GM23338 (cell line): Measurements from ENCODE around the gene APOL1. TPM values are rescaled to one million over a fixed set of nuclear protein-coding genes. Genes with fewer than 3 reads are reported as not detected.

ENCODE experiments used
- ATAC-seq: fragments of 200-7000 bp; cut with Tn5 transposase; 3 replicates; pipeline ENCODE4 v1.9.1; 2020
- DNase-seq: peaks from one replicate; pipeline ENCODE4 v3.0.0-alpha.2; 2015; ENCODE audit warnings: low spot score
- H2AFZ ChIP-seq: fragments of 200-600 bp; sonication (generic); 2 replicates; pipeline ENCODE4 v1.8.0; 2016; ENCODE audit warnings: antibody characterized with exemption, mild to moderate bottlenecking, moderate library complexity
- H3F3A ChIP-seq: fragments of 200-600 bp; sonication (generic); replicated peaks from 2 replicates; pipeline ENCODE4 v1.8.0; 2017; ENCODE audit warnings: antibody characterized with exemption, mixed run types, low read depth
- H3K27ac ChIP-seq: fragments of 200-600 bp; sonication (generic); 2 replicates; pipeline ENCODE4 v1.6.1; 2016; ENCODE audit warnings: low read depth
- H3K27me3 ChIP-seq: fragments of 200-600 bp; sonication (generic); 2 replicates; pipeline ENCODE4 v1.8.0; 2016; ENCODE audit warnings: mild to moderate bottlenecking, mixed run types, moderate library complexity; ENCODE audit not compliant: insufficient read depth
- H3K36me3 ChIP-seq: fragments of 200-600 bp; sonication (generic); 2 replicates; pipeline ENCODE4 v1.8.0; 2016; ENCODE audit warnings: mild to moderate bottlenecking; ENCODE audit not compliant: insufficient read depth
- H3K4me1 ChIP-seq: fragments of 200-600 bp; sonication (generic); 2 replicates; pipeline ENCODE4 v1.8.0; 2016; ENCODE audit warnings: mild to moderate bottlenecking, moderate library complexity; ENCODE audit not compliant: insufficient read depth
- H3K4me2 ChIP-seq: fragments of 200-600 bp; sonication (generic); 2 replicates; pipeline ENCODE4 v1.7.1; 2017; ENCODE audit warnings: mixed run types
- H3K4me3 ChIP-seq: fragments of 200-600 bp; sonication (generic); 2 replicates; pipeline ENCODE4 v1.6.1; 2016; ENCODE audit warnings: mixed run types
- H3K79me2 ChIP-seq: fragments of 200-600 bp; sonication (generic); replicated peaks from 2 replicates; pipeline ENCODE4 v1.8.0; 2017; ENCODE audit warnings: mild to moderate bottlenecking; ENCODE audit not compliant: insufficient read depth
- H3K9me2 ChIP-seq: fragments of 200-600 bp; sonication (generic); 2 replicates; pipeline ENCODE4 v1.8.0; 2017; ENCODE audit not compliant: insufficient read depth
- H4K20me1 ChIP-seq: fragments of 200-600 bp; sonication (generic); replicated peaks from 2 replicates; pipeline ENCODE4 v1.8.0; 2017; ENCODE audit warnings: mild to moderate bottlenecking; ENCODE audit not compliant: insufficient read depth
- H3K27ac Mint-ChIP-seq: 2 replicates; pipeline ENCODE4 v1.8.0; 2020; ENCODE audit warnings: inconsistent platforms, mild to moderate bottlenecking, moderate library complexity, mixed read lengths
- H3K27me3 Mint-ChIP-seq: 3 replicates; pipeline ENCODE4 v1.8.0; 2022; ENCODE audit warnings: low read depth, mild to moderate bottlenecking, moderate library complexity, mixed read lengths, inconsistent platforms; ENCODE audit not compliant: insufficient read depth, poor library complexity
- H3K36me3 Mint-ChIP-seq: 3 replicates; pipeline ENCODE4 v1.8.0; 2021; ENCODE audit warnings: low read depth, mild to moderate bottlenecking, inconsistent platforms, moderate library complexity, mixed read lengths
- H3K4me1 Mint-ChIP-seq: 3 replicates; pipeline ENCODE4 v1.8.0; 2020; ENCODE audit warnings: mild to moderate bottlenecking, inconsistent platforms, mixed read lengths
- H3K4me3 Mint-ChIP-seq: 3 replicates; pipeline ENCODE4 v1.8.0; 2021; ENCODE audit warnings: moderate library complexity, mild to moderate bottlenecking, inconsistent platforms, mixed read lengths
- H3K9me3 Mint-ChIP-seq: 3 replicates; pipeline ENCODE4 v1.8.0; 2020; ENCODE audit warnings: moderate library complexity, mild to moderate bottlenecking, inconsistent platforms, mixed read lengths
- CREB1 ChIP-seq: fragments of 250-450 bp; sonication (Bioruptor Pico); IDR thresholded peaks from 2 replicates; pipeline ENCODE4 v1.5.0; 2020; ENCODE audit warnings: low read depth, mild to moderate bottlenecking, moderate library complexity
- CTCF ChIP-seq, 2 experiments: fragments of 200-600 bp in 1 of 2; sonication (generic) in 1 of 2; conservative IDR thresholded peaks; 2 replicates each; pipeline versions ENCODE4 v1.5.1 to v1.6.1; 2016 to 2017; ENCODE audit warnings: antibody characterized with exemption in 2 of 2, low read depth in 2 of 2, mild to moderate bottlenecking in 2 of 2, moderate library complexity in 1 of 2
- ETS1 ChIP-seq: IDR thresholded peaks from 2 replicates; pipeline ENCODE4 v1.6.1; 2016; ENCODE audit warnings: antibody characterized with exemption
- EZH2 ChIP-seq: fragments of 200-600 bp; sonication (generic); IDR thresholded peaks from one replicate; pipeline ENCODE4 v1.8.0; 2017; ENCODE audit warnings: antibody characterized with exemption, mild to moderate bottlenecking, low read depth; ENCODE audit not compliant: unreplicated experiment
- EZH2phosphoT487 ChIP-seq: fragments of 200-600 bp; sonication (generic); IDR thresholded peaks from one replicate; pipeline ENCODE4 v1.8.1; 2018; ENCODE audit warnings: antibody characterized with exemption; ENCODE audit not compliant: unreplicated experiment
- JUNB ChIP-seq: IDR thresholded peaks from one replicate; pipeline ENCODE4 v1.6.1; 2016; ENCODE audit warnings: antibody characterized with exemption; ENCODE audit not compliant: unreplicated experiment
- NANOG ChIP-seq: IDR thresholded peaks from 2 replicates; pipeline ENCODE4 v1.6.1; 2016; ENCODE audit warnings: antibody characterized with exemption, borderline replicate concordance
- POLR2AphosphoS5 ChIP-seq: IDR thresholded peaks from 2 replicates; pipeline ENCODE4 v1.6.1; 2016; ENCODE audit warnings: antibody characterized with exemption, low read depth
- REST ChIP-seq: IDR thresholded peaks from one replicate; pipeline ENCODE4 v1.6.1; 2018; ENCODE audit warnings: antibody characterized with exemption; ENCODE audit not compliant: unreplicated experiment
- STAT1 ChIP-seq: IDR thresholded peaks from one replicate; pipeline ENCODE4 v1.6.1; 2016; ENCODE audit warnings: antibody characterized with exemption; ENCODE audit not compliant: unreplicated experiment
- ZNF114 ChIP-seq: fragments of 250-450 bp; sonication (Bioruptor Pico); IDR thresholded peaks from 2 replicates; pipeline ENCODE4 v1.5.0; 2020; ENCODE audit warnings: mild to moderate bottlenecking, moderate library complexity
- ZNF331 ChIP-seq: fragments of 250-450 bp; sonication (Bioruptor Pico); IDR thresholded peaks from 2 replicates; pipeline ENCODE4 v1.5.0; 2020; ENCODE audit warnings: low read depth, mild to moderate bottlenecking, moderate library complexity
- polyA plus RNA-seq: library from polyadenylated mRNA; unstranded; fragments of >200 nt; fragmentation: Nextera tagmentation; extraction: Ambion mirVana; gene quantifications from 2 replicates; pipeline ENCODE4 v1.2.1, GENCODE V29; 2016
- total RNA-seq: library from RNA; depleted of rRNA; stranded (reverse); fragments of >200 nt; shearing (Covaris generic); gene quantifications from 2 replicates; pipeline ENCODE4 v1.2.3, GENCODE V29; 2014
- TF ChIP-seq, protein P1 (sequence below): fragments of 250-450 bp; sonication (Bioruptor Pico); IDR thresholded peaks from 2 replicates; pipeline ENCODE4 v1.5.0; 2020; ENCODE audit warnings: mild to moderate bottlenecking, moderate library complexity

Gene APOL1
- total and polyA plus RNA-seq, 2 experiments from 2014 or later = 0.11 TPM; not detected in 1

GRCh38 chr22:36257948-36258670 is 5.2 kb downstream of the APOL1 start:
- TF ChIP-seq ZNF114 (CRISPR knock-in tag) = no peak
- TF ChIP-seq EZH2 = no peak
- no peak for TF ChIP-seq CREB1 (CRISPR knock-in tag)
- TF ChIP-seq POLR2AphosphoS5 = no peak
- TF ChIP-seq JUNB = no peak
- TF ChIP-seq STAT1 = no peak
- no peak for TF ChIP-seq ZNF331 (CRISPR knock-in tag)
- TF ChIP-seq ETS1 = no peak
- no peak for TF ChIP-seq REST
- no peak for TF ChIP-seq CTCF (conservative IDR thresholded peaks at IDR 0.05; ENCODE audit: low read depth in 2 of 2)
- TF ChIP-seq EZH2phosphoT487 = no peak
- no peak for TF ChIP-seq NANOG
- TF ChIP-seq, protein P1, sequence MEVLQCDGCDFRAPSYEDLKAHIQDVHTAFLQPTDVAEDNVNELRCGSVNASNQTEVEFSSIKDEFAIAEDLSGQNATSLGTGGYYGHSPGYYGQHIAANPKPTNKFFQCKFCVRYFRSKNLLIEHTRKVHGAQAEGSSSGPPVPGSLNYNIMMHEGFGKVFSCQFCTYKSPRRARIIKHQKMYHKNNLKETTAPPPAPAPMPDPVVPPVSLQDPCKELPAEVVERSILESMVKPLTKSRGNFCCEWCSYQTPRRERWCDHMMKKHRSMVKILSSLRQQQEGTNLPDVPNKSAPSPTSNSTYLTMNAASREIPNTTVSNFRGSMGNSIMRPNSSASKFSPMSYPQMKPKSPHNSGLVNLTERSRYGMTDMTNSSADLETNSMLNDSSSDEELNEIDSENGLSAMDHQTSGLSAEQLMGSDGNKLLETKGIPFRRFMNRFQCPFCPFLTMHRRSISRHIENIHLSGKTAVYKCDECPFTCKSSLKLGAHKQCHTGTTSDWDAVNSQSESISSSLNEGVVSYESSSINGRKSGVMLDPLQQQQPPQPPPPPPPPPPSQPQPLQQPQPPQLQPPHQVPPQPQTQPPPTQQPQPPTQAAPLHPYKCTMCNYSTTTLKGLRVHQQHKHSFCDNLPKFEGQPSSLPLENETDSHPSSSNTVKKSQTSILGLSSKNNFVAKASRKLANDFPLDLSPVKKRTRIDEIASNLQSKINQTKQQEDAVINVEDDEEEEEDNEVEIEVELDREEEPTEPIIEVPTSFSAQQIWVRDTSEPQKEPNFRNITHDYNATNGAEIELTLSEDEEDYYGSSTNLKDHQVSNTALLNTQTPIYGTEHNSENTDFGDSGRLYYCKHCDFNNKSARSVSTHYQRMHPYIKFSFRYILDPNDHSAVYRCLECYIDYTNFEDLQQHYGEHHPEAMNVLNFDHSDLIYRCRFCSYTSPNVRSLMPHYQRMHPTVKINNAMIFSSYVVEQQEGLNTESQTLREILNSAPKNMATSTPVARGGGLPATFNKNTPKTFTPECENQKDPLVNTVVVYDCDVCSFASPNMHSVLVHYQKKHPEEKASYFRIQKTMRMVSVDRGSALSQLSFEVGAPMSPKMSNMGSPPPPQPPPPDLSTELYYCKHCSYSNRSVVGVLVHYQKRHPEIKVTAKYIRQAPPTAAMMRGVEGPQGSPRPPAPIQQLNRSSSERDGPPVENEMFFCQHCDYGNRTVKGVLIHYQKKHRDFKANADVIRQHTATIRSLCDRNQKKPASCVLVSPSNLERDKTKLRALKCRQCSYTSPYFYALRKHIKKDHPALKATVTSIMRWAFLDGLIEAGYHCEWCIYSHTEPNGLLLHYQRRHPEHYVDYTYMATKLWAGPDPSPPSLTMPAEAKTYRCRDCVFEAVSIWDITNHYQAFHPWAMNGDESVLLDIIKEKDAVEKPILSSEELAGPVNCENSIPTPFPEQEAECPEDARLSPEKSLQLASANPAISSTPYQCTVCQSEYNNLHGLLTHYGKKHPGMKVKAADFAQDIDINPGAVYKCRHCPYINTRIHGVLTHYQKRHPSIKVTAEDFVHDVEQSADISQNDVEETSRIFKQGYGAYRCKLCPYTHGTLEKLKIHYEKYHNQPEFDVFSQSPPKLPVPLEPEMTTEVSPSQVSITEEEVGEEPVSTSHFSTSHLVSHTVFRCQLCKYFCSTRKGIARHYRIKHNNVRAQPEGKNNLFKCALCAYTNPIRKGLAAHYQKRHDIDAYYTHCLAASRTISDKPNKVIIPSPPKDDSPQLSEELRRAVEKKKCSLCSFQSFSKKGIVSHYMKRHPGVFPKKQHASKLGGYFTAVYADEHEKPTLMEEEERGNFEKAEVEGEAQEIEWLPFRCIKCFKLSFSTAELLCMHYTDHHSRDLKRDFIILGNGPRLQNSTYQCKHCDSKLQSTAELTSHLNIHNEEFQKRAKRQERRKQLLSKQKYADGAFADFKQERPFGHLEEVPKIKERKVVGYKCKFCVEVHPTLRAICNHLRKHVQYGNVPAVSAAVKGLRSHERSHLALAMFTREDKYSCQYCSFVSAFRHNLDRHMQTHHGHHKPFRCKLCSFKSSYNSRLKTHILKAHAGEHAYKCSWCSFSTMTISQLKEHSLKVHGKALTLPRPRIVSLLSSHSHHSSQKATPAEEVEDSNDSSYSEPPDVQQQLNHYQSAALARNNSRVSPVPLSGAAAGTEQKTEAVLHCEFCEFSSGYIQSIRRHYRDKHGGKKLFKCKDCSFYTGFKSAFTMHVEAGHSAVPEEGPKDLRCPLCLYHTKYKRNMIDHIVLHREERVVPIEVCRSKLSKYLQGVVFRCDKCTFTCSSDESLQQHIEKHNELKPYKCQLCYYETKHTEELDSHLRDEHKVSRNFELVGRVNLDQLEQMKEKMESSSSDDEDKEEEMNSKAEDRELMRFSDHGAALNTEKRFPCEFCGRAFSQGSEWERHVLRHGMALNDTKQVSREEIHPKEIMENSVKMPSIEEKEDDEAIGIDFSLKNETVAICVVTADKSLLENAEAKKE = no peak
- no peaks in the 10 kb centered on the region for H3K9me2 ChIP-seq
- peak overlapping the region; percentile 68 for H3K4me2 ChIP-seq
- H2AFZ ChIP-seq = peak overlapping the region; percentile 72
- H3K27me3 ChIP-seq = no peaks in the 10 kb centered on the region
- ATAC-seq = no peak
- H3K4me1 ChIP-seq = peaks cover 21% of the 10 kb centered on the region
- Mint-ChIP-seq H3K9me3 (no peaks in the 10 kb centered on the region; the same call in 2 of the 3 replicates), H3K27ac (peak overlapping the region; percentile 96), H3K4me3 (peak overlapping the region; percentile 16; the same call in 2 of the 3 replicates), H3K36me3 (no peaks in the 10 kb centered on the region), H3K4me1 (peaks cover 26% of the 10 kb centered on the region), H3K27me3 (peaks cover 12% of the 10 kb centered on the region)
- H3F3A ChIP-seq = no peaks in the 10 kb centered on the region
- no peaks in the 10 kb centered on the region for H4K20me1 ChIP-seq
- no peaks in the 10 kb centered on the region for H3K36me3 ChIP-seq
- H3K4me3 ChIP-seq = no peak overlapping the region
- DNase-seq = no peak
- H3K27ac ChIP-seq = peak overlapping the region; percentile 67; the same call in 1 of the 2 replicates
- no peaks in the 10 kb centered on the region for H3K79me2 ChIP-seq
